Hepatocyte (in vitro differentiated cells): Measurements from ENCODE around the gene MIGA2. TPM values are rescaled to one million over a fixed set of nuclear protein-coding genes. Genes with fewer than 3 reads are reported as not detected.

Experiments
- DNase-seq: peaks from one replicate; pipeline ENCODE4 v3.0.0-alpha.2; 2016; ENCODE audit warnings: low spot score
- H2AFZ ChIP-seq: fragments of 200-600 bp; sonication (generic); 2 replicates; pipeline ENCODE4 v1.6.0; 2016; ENCODE audit warnings: antibody characterized with exemption, mild to moderate bottlenecking
- H3K27ac ChIP-seq: fragments of 200-600 bp; sonication (generic); 2 replicates; pipeline ENCODE4 v1.5.1; 2016; ENCODE audit warnings: mild to moderate bottlenecking
- H3K27me3 ChIP-seq: fragments of 200-600 bp; sonication (generic); 2 replicates; pipeline ENCODE4 v1.6.1; 2016
- H3K36me3 ChIP-seq: fragments of 200-600 bp; sonication (generic); replicated peaks from 2 replicates; pipeline ENCODE4 v1.5.1; 2016; ENCODE audit warnings: low read depth; ENCODE audit not compliant: insufficient read depth
- H3K4me1 ChIP-seq: fragments of 200-600 bp; sonication (generic); 2 replicates; pipeline ENCODE4 v1.5.1; 2016; ENCODE audit warnings: mild to moderate bottlenecking, moderate library complexity; ENCODE audit not compliant: insufficient read depth
- H3K4me2 ChIP-seq: fragments of 200-600 bp; sonication (generic); 2 replicates; pipeline ENCODE4 v1.6.0; 2016
- H3K4me3 ChIP-seq: fragments of 200-600 bp; sonication (generic); 2 replicates; pipeline ENCODE4 v1.5.1; 2016; ENCODE audit warnings: mild to moderate bottlenecking
- H3K79me2 ChIP-seq: fragments of 200-600 bp; sonication (generic); 2 replicates; pipeline ENCODE4 v1.6.0; 2017; ENCODE audit warnings: mild to moderate bottlenecking
- H3K9me2 ChIP-seq: fragments of 200-600 bp; sonication (generic); replicated peaks from 2 replicates; pipeline ENCODE4 v1.6.0; 2017; ENCODE audit warnings: mild to moderate bottlenecking; ENCODE audit not compliant: insufficient read depth
- H3K9me3 ChIP-seq: fragments of 200-600 bp; sonication (generic); 2 replicates; pipeline ENCODE4 v1.5.1; 2016; ENCODE audit warnings: low read depth, mild to moderate bottlenecking
- H4K20me1 ChIP-seq: fragments of 200-600 bp; sonication (generic); 2 replicates; pipeline ENCODE4 v1.6.0; 2016; ENCODE audit warnings: mild to moderate bottlenecking; ENCODE audit not compliant: insufficient read depth, poor library complexity, severe bottlenecking
- EZH2 ChIP-seq: fragments of 200-600 bp; sonication (generic); IDR thresholded peaks from 2 replicates; pipeline ENCODE4 v1.6.1; 2016; ENCODE audit warnings: antibody characterized with exemption, mild to moderate bottlenecking, borderline replicate concordance
- EZH2phosphoT487 ChIP-seq: fragments of 200-600 bp; sonication (generic); IDR thresholded peaks from one replicate; pipeline ENCODE4 v1.6.1; 2018; ENCODE audit warnings: antibody characterized with exemption, mild to moderate bottlenecking, low read depth, moderate library complexity; ENCODE audit not compliant: unreplicated experiment, severe bottlenecking
- WGBS: methylation state at CpG from one replicate; pipeline ENCODE4 v1.1.6; 2016; ENCODE audit warnings: low lambda C conversion rate; ENCODE audit errors: missing lambda C conversion rate; 5-methylcytosine and 5-hydroxymethylcytosine counted together
- polyA plus RNA-seq: library from polyadenylated mRNA; unstranded; fragments of >200 nt; fragmentation: Nextera tagmentation; extraction: Ambion mirVana; gene quantifications from 2 replicates; pipeline ENCODE4 v1.2.1, GENCODE V29; 2016
- total RNA-seq: library from RNA; depleted of rRNA; stranded (reverse); fragments of >200 nt; gene quantifications from 2 replicates; pipeline ENCODE4 v1.2.3, GENCODE V29; 2014
- TF ChIP-seq, protein P1 (sequence below): fragments of 200-600 bp; sonication (generic); IDR thresholded peaks from 2 replicates; pipeline ENCODE4 v1.5.1; 2016; ENCODE audit warnings: antibody characterized with exemption, mild to moderate bottlenecking; ENCODE audit not compliant: poor library complexity

The MIGA2 gene
- total and polyA plus RNA-seq, 2 experiments from 2014 or later: 23.4 to 29.5 TPM

DNA sequence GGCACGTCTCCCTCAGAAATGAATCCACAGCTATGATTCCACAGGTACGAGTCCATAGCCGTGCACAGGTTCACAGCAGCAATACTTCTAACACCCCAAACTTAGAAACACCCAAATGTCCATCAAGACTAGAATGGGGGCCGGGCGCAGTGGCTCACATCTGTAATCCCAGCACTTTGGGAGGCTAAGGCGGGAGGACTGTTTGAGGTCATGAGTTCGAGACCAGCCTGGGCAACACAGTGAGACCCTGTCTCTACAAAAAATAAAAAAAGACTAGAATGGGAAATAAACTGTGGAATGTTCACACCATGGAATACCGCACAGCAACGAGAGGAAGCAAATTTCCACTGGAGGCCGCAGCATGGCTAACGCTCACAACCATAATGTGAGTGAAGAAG lies 40.2 kb downstream of the MIGA2 start:
- Histone ChIP-seq H3K4me3 (no peak overlapping the region), H3K4me1 (peaks cover under 1% of the 10 kb centered on the region), H3K79me2 (peaks cover 5% of the 10 kb centered on the region), H2AFZ (no peak overlapping the region), H3K27ac (no peak overlapping the region), H3K9me2 (no peaks in the 10 kb centered on the region), H4K20me1 (no peaks in the 10 kb centered on the region), H3K36me3 (no peaks in the 10 kb centered on the region), H3K4me2 (no peak overlapping the region), H3K9me3 (no peaks in the 10 kb centered on the region), H3K27me3 (no peaks in the 10 kb centered on the region)
- 98% methylated on average over 11 of the region's 11 CpGs for WGBS
- no peak for DNase-seq
- TF ChIP-seq EZH2: no peak
- no peak for TF ChIP-seq EZH2phosphoT487
- TF ChIP-seq, protein P1, sequence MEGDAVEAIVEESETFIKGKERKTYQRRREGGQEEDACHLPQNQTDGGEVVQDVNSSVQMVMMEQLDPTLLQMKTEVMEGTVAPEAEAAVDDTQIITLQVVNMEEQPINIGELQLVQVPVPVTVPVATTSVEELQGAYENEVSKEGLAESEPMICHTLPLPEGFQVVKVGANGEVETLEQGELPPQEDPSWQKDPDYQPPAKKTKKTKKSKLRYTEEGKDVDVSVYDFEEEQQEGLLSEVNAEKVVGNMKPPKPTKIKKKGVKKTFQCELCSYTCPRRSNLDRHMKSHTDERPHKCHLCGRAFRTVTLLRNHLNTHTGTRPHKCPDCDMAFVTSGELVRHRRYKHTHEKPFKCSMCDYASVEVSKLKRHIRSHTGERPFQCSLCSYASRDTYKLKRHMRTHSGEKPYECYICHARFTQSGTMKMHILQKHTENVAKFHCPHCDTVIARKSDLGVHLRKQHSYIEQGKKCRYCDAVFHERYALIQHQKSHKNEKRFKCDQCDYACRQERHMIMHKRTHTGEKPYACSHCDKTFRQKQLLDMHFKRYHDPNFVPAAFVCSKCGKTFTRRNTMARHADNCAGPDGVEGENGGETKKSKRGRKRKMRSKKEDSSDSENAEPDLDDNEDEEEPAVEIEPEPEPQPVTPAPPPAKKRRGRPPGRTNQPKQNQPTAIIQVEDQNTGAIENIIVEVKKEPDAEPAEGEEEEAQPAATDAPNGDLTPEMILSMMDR: no peak

DNA sequence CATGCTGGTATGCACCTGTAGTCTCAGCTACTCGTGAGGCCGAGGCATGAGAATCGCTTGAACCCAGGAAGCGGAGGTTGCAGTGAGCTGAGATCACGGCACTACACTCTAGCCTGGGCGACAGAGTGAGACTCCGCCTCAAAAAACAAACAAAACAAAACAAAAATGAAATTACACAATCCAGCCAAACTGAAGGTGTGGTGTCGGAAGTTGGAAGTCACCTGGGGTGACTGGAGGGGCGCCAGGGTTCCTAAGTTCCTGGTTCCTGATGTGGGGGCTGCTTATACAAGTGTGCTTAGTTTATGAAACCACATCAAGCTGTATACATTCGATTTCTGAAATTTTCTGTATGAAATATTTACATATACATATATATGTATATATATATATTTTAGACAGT lies 40.8 kb downstream of the MIGA2 start:
- Histone ChIP-seq H3K36me3 (no peaks in the 10 kb centered on the region), H3K27me3 (no peaks in the 10 kb centered on the region), H3K9me3 (no peaks in the 10 kb centered on the region), H3K4me1 (peaks cover 5% of the 10 kb centered on the region), H3K4me2 (no peak overlapping the region), H3K79me2 (peaks cover 11% of the 10 kb centered on the region), H3K27ac (no peak overlapping the region), H3K4me3 (no peak overlapping the region), H4K20me1 (no peaks in the 10 kb centered on the region), H2AFZ (no peak overlapping the region), H3K9me2 (no peaks in the 10 kb centered on the region)
- WGBS: 95% methylated on average over 10 of the region's 10 CpGs
- no peak for DNase-seq
- TF ChIP-seq, protein P1: no peak
- TF ChIP-seq EZH2phosphoT487: no peak

DNA sequence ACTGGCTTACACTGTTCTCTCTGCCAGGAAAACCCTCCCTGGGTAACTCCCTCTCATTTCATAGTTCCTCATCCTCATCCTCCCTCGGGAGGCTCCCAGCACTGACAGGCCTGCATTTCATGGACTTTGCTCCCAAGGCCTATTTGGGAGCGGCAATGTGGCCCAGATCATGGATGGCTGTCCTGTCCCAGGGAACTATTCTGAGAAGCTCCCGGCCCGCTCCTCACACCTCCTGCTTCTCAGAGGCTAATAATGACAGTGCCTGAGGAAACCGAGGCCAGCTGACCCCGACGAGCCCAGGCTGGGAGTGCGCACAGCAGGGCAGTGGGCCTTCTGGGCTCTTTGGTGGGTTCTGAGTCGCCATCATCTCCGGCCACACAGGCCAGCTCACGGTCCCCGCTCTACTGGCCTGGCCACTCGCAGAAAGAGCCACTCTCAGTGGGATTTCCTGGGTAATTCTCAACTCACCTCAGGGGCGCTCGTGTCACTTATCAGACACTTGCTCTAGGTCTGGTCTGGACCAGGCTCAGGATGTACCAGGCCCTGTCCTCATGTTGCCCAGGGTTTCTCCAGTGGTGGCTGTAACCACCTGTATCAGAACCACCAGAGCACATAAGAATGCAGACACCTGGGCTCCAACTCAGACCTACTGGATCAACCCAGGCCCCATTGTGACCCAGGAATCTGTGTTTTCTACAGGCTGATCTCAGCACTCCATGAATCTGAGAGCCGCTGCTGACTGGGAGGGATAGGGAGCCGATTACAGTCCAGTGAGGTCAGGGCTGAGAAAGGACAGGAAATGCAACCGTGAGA lies 42.5 kb downstream of the MIGA2 start:
- DNase-seq: no peak
- Histone ChIP-seq H3K9me2 (no peaks in the 10 kb centered on the region), H2AFZ (no peak overlapping the region), H3K4me3 (no peak overlapping the region), H3K79me2 (peaks cover 27% of the 10 kb centered on the region), H3K27ac (no peak overlapping the region), H3K4me1 (peaks cover 5% of the 10 kb centered on the region), H3K36me3 (no peaks in the 10 kb centered on the region), H3K9me3 (no peaks in the 10 kb centered on the region), H3K4me2 (no peak overlapping the region), H3K27me3 (no peaks in the 10 kb centered on the region), H4K20me1 (no peaks in the 10 kb centered on the region)
- 84% methylated on average over 18 of the region's 18 CpGs for WGBS
- TF ChIP-seq EZH2 (no peak), EZH2phosphoT487 (no peak)
- TF ChIP-seq, protein P1: no peak
